Pulmonary artery endothelial cell (primary cell): ENCODE data around the gene CCDC142. TPM values are rescaled to one million over a fixed set of nuclear protein-coding genes. Genes with fewer than 3 reads are reported as not detected.
"Not testable (repeated sequence)": the region's sequence is repeated elsewhere in the genome, so short reads cannot be mapped to it uniquely, and the experiment has no call there.

Experiments used
- DNase-seq: peaks from one replicate; pipeline ENCODE4 v3.0.0-alpha.2; 2011; ENCODE audit warnings: low read depth, low spot score
- total RNA-seq: library from RNA; depleted of rRNA; stranded (reverse); fragments of >200 nt; gene quantifications from 2 replicates; pipeline ENCODE4 v1.2.3, GENCODE V29; 2014

Gene CCDC142
- total RNA-seq, 1 donor from 2014 or later, result 14.4 TPM

- no peak for DNase-seq
Observed at GRCh38 chr2:74499267-74499939, 16.6 kb upstream of the CCDC142 start, which contains the start of gene LBX2. TSS of gene LBX2 (minus strand) at chr2:74499603. CDS start at chr2:74499537, 66 bp downstream.

GRCh38 chr2:74498500-74499266 is 15.9 kb upstream of the CCDC142 start:
- DNase-seq, result no peak

- DNase-seq, result no peak
Observed at GRCh38 chr2:74497777-74498499, 15.1 kb upstream of the CCDC142 start.

- no peak for DNase-seq
Observed at GRCh38 chr2:74496997-74497776, 14.4 kb upstream of the CCDC142 start.

GRCh38 chr2:74495440-74495839 is 12.6 kb upstream of the CCDC142 start:
- DNase-seq, result no peak

- DNase-seq, result no peak
Observed at GRCh38 chr2:74493546-74493945, 10.7 kb upstream of the CCDC142 start.

GRCh38 chr2:74491648-74492544 is 9.1 kb upstream of the CCDC142 start:
- DNase-seq, result no peak

- no peak for DNase-seq
Observed at GRCh38 chr2:74489906-74490305, 7.1 kb upstream of the CCDC142 start.

- no peak for DNase-seq
Observed at GRCh38 chr2:74488643-74489481, 6.1 kb upstream of the CCDC142 start.

- no peak for DNase-seq
Observed at GRCh38 chr2:74486141-74486540, 3.3 kb upstream of the CCDC142 start.

- DNase-seq, result not testable (repeated sequence)
Observed at GRCh38 chr2:74483675-74484164, 922 bp upstream of the CCDC142 start.

- DNase-seq, result no peak
Observed at GRCh38 chr2:74481961-74482800, 617 bp downstream of the CCDC142 start.

- DNase-seq, result no peak
Observed at GRCh38 chr2:74481431-74481830, 1.4 kb downstream of the CCDC142 start.

GRCh38 chr2:74474899-74475298 is 7.9 kb downstream of the CCDC142 start:
- no peak for DNase-seq

- DNase-seq, result no peak
Observed at GRCh38 chr2:74474481-74474880, 8.3 kb downstream of the CCDC142 start.

- no peak for DNase-seq
Observed at GRCh38 chr2:74472945-74473258, 9.9 kb downstream of the CCDC142 start.

- peak; percentile 78 for DNase-seq
Observed at GRCh38 chr2:74472086-74472944, 10.5 kb downstream of the CCDC142 start, which contains the start of gene MRPL53. TSS of gene MRPL53 (minus strand) at chr2:74472680. CDS start at chr2:74472660, 20 bp downstream.
